Endodermal cell (in vitro differentiated cells): ENCODE results near the gene CTNNA1. TPM values are rescaled to one million over a fixed set of nuclear protein-coding genes. Genes with fewer than 3 reads are reported as not detected.

Experiments
- DNase-seq: peaks from one replicate; pipeline ENCODE4 v3.0.0-alpha.2; 2017
- H3K27ac ChIP-seq: 2 replicates; pipeline ENCODE4 v1.5.1; 2013; ENCODE audit warnings: mild to moderate bottlenecking, low read depth, low read length, moderate library complexity
- H3K27me3 ChIP-seq: 2 replicates; pipeline ENCODE4 v1.6.1; 2013; ENCODE audit warnings: mild to moderate bottlenecking, low read length, moderate library complexity; ENCODE audit not compliant: insufficient read depth, control insufficient read depth, poor library complexity, severe bottlenecking
- H3K36me3 ChIP-seq: 2 replicates; pipeline ENCODE4 v1.7.0; 2013; ENCODE audit warnings: mild to moderate bottlenecking, low read length, moderate library complexity; ENCODE audit not compliant: control insufficient read depth, insufficient read depth
- H3K4me1 ChIP-seq: one replicate; pipeline ENCODE4 v1.7.0; 2013; ENCODE audit warnings: low read length; ENCODE audit not compliant: control insufficient read depth, insufficient read depth
- H3K4me3 ChIP-seq: 2 replicates; pipeline ENCODE4 v1.5.1; 2013; ENCODE audit warnings: mild to moderate bottlenecking, low read length, moderate library complexity
- H3K9ac ChIP-seq: 2 replicates; pipeline ENCODE4 v1.6.1; 2013; ENCODE audit warnings: mild to moderate bottlenecking, low read length, moderate library complexity; ENCODE audit not compliant: poor library complexity, severe bottlenecking; ENCODE audit errors: extremely low read depth
- H3K9me3 ChIP-seq: 2 replicates; pipeline ENCODE4 v1.6.1; 2013; ENCODE audit warnings: mild to moderate bottlenecking, low read length, moderate library complexity; ENCODE audit not compliant: control insufficient read depth
- H3K27ac Mint-ChIP-seq: 2 replicates; pipeline ENCODE4 v1.8.0; 2020; ENCODE audit warnings: mixed read lengths
- H3K27me3 Mint-ChIP-seq: 2 replicates; pipeline ENCODE4 v1.8.0; 2021; ENCODE audit warnings: mild to moderate bottlenecking, mixed read lengths; ENCODE audit not compliant: insufficient read depth
- H3K36me3 Mint-ChIP-seq: 2 replicates; pipeline ENCODE4 v1.8.0; 2020; ENCODE audit warnings: low read depth, mixed read lengths
- H3K4me1 Mint-ChIP-seq: 2 replicates; pipeline ENCODE4 v1.8.0; 2020; ENCODE audit warnings: mixed read lengths
- H3K4me3 Mint-ChIP-seq: 2 replicates; pipeline ENCODE4 v1.8.0; 2020; ENCODE audit warnings: mild to moderate bottlenecking, moderate library complexity, mixed read lengths
- H3K9me3 Mint-ChIP-seq: 2 replicates; pipeline ENCODE4 v1.8.0; 2020; ENCODE audit warnings: mild to moderate bottlenecking, mixed read lengths
- WGBS, 2 experiments: methylation state at CpG; one replicate each; pipeline versions ENCODE4 v1.1.5 to v1.1.7; 2013; ENCODE audit warnings: missing lambda C conversion rate in 2 of 2, mixed read lengths in 1 of 2; ENCODE audit not compliant: insufficient coverage in 1 of 2, insufficient read length in 1 of 2; 5-methylcytosine and 5-hydroxymethylcytosine counted together
- total RNA-seq, 2 donors: library from RNA; stranded (reverse); fragmentation: NEBNext Ultra II Directional in 1 of 2; extraction: Animal tissue kit (Norgen Biotek cat#: 25700) in 1 of 2; gene quantifications; 2 replicates in 1 of 2; 3 replicates in 1 of 2; pipeline ENCODE4 v1.2.1, GENCODE V29; 2021
- TF ChIP-seq, protein P1 (sequence below): fragments of 200-600 bp; sonication (generic); conservative IDR thresholded peaks from 2 replicates; pipeline ENCODE4 v1.5.0; 2021; ENCODE audit warnings: antibody characterized with exemption, mild to moderate bottlenecking

CTNNA1 gene
- total RNA-seq, 2 donors from 2014 or later = 298 to 305 TPM

DNA sequence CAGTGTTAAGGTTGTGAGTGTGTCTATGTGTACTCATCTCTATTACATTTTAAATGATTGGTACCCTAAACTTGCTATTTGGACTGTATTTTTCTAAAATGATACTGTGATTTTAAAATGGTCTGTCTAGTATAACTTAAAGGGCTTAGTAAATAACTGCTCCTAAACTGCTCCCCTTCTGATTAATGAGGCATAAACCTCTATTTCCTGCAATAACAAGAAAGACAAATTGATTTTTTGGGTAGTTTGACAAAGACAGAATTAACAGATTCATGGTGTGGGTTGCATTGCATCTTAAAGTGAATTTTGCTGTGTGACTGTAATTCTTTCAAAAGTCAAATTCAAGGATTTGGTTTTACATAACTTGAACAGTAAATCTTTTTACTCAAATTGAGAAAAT, 130.0 kb downstream of the CTNNA1 start:
- Histone ChIP-seq H3K27ac (no peak overlapping the region), H3K4me1 (no peaks in the 10 kb centered on the region), H3K27me3 (no peaks in the 10 kb centered on the region), H3K4me3 (no peak overlapping the region), H3K9ac (no peak overlapping the region), H3K36me3 (peaks cover 31% of the 10 kb centered on the region), H3K9me3 (peaks cover 10% of the 10 kb centered on the region)
- DNase-seq = no peak
- H3K27ac Mint-ChIP-seq = peak overlapping the region; percentile 82
- H3K36me3 Mint-ChIP-seq = peaks cover 39% of the 10 kb centered on the region
- H3K4me1 Mint-ChIP-seq = peaks cover 36% of the 10 kb centered on the region
- H3K9me3 Mint-ChIP-seq = no peaks in the 10 kb centered on the region
- TF ChIP-seq, protein P1, sequence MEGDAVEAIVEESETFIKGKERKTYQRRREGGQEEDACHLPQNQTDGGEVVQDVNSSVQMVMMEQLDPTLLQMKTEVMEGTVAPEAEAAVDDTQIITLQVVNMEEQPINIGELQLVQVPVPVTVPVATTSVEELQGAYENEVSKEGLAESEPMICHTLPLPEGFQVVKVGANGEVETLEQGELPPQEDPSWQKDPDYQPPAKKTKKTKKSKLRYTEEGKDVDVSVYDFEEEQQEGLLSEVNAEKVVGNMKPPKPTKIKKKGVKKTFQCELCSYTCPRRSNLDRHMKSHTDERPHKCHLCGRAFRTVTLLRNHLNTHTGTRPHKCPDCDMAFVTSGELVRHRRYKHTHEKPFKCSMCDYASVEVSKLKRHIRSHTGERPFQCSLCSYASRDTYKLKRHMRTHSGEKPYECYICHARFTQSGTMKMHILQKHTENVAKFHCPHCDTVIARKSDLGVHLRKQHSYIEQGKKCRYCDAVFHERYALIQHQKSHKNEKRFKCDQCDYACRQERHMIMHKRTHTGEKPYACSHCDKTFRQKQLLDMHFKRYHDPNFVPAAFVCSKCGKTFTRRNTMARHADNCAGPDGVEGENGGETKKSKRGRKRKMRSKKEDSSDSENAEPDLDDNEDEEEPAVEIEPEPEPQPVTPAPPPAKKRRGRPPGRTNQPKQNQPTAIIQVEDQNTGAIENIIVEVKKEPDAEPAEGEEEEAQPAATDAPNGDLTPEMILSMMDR = no peak
- no peaks in the 10 kb centered on the region for H3K27me3 Mint-ChIP-seq
- H3K4me3 Mint-ChIP-seq = no peak overlapping the region

- peaks cover 41% of the 10 kb centered on the region for H3K36me3 Mint-ChIP-seq
- H3K9me3 ChIP-seq = peaks cover 19% of the 10 kb centered on the region
- no peak overlapping the region for H3K27ac ChIP-seq
- no peaks in the 10 kb centered on the region for H3K27me3 ChIP-seq
- DNase-seq = peak; percentile 48
- no peaks in the 10 kb centered on the region for H3K4me1 ChIP-seq
- H3K9ac ChIP-seq = no peak overlapping the region
- no peak overlapping the region for H3K4me3 Mint-ChIP-seq
- peaks cover 37% of the 10 kb centered on the region for H3K36me3 ChIP-seq
- H3K27me3 Mint-ChIP-seq = no peaks in the 10 kb centered on the region
- H3K4me3 ChIP-seq = no peak overlapping the region
- H3K4me1 Mint-ChIP-seq = peaks cover 36% of the 10 kb centered on the region
- peak overlapping the region; percentile 82 for H3K27ac Mint-ChIP-seq
- 77% methylated on average over 1 of the region's 1 CpG; no CpG with 5 or more reads in 1 of the 2 experiments for WGBS, 2 experiments
- TF ChIP-seq, protein P1 = no peak
- peaks cover 5% of the 10 kb centered on the region for H3K9me3 Mint-ChIP-seq
These were observed 130.9 kb downstream of the CTNNA1 start for GRCh38 chr5:138884094-138884493.

GRCh38 chr5:138884554-138884953, 131.3 kb downstream of the CTNNA1 start:
- Mint-ChIP-seq H3K9me3 (peaks cover 9% of the 10 kb centered on the region), H3K36me3 (peaks cover 41% of the 10 kb centered on the region), H3K27me3 (no peaks in the 10 kb centered on the region), H3K27ac (peak overlapping the region; percentile 56), H3K4me3 (no peak overlapping the region), H3K4me1 (peaks cover 36% of the 10 kb centered on the region)
- H3K4me1 ChIP-seq = no peaks in the 10 kb centered on the region
- H3K9me3 ChIP-seq = peaks cover 24% of the 10 kb centered on the region
- no peaks in the 10 kb centered on the region for H3K27me3 ChIP-seq
- DNase-seq = peak; percentile 39
- H3K36me3 ChIP-seq = peaks cover 42% of the 10 kb centered on the region
- H3K4me3 ChIP-seq = no peak overlapping the region
- TF ChIP-seq, protein P1 = no peak
- no peak overlapping the region for H3K9ac ChIP-seq
- no peak overlapping the region for H3K27ac ChIP-seq
